Measurements from ENCODE around the gene AKT3. TPM values are rescaled to one million over a fixed set of nuclear protein-coding genes. Genes with fewer than 3 reads are reported as not detected.
"Not testable (repeated sequence)": the region's sequence is repeated elsewhere in the genome, so short reads cannot be mapped to it uniquely, and the experiment has no call there.

AKT3 gene
- total RNA-seq, 4 donors from 2014 or later, result 51.7 to 84.1 (median 71.1) TPM

GRCh38 chr1:243885806-243886205 lies 35.8 kb upstream of the AKT3 start:
- Histone ChIP-seq H3K36me3 (no peaks in the 10 kb centered on the region), H3K9me3 (no peaks in the 10 kb centered on the region), H3K27ac (no peak overlapping the region), H3K4me3 (replicated peaks in 1 of 3) (no peak overlapping the region), H3K4me1 (no peaks in the 10 kb centered on the region), H3K27me3 (no peaks in the 10 kb centered on the region)
- 53 to 57% methylated on average over 1 of the region's 1 CpG for WGBS, 2 donors
- intact Hi-C loops (cut with DNase I), result no loop called here
- no peak for TF ChIP-seq POLR2A (IDR thresholded peaks at IDR 0.05)
- TF ChIP-seq, protein P1, sequence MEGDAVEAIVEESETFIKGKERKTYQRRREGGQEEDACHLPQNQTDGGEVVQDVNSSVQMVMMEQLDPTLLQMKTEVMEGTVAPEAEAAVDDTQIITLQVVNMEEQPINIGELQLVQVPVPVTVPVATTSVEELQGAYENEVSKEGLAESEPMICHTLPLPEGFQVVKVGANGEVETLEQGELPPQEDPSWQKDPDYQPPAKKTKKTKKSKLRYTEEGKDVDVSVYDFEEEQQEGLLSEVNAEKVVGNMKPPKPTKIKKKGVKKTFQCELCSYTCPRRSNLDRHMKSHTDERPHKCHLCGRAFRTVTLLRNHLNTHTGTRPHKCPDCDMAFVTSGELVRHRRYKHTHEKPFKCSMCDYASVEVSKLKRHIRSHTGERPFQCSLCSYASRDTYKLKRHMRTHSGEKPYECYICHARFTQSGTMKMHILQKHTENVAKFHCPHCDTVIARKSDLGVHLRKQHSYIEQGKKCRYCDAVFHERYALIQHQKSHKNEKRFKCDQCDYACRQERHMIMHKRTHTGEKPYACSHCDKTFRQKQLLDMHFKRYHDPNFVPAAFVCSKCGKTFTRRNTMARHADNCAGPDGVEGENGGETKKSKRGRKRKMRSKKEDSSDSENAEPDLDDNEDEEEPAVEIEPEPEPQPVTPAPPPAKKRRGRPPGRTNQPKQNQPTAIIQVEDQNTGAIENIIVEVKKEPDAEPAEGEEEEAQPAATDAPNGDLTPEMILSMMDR (IDR thresholded peaks at IDR 0.05), result no peak
- no peak for DNase-seq

DNA sequence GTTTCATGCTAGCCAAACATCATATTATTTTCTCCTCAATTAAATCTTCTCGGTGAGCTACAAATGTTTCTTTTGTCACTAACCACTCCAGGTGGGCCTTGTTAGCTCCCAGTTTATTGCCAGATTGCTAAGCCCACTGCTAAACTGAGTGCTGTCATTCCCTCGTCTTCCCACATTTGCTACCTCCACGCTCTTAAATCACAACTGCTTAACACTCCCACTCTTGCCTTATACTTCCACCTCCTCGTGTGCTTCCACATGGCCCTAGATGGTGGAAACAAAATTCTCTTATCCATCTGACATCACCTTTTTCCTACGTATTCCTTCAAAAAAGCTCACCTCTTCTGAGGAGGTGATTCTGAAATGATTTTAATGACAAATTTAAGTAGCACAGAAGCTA lies 34.6 kb upstream of the AKT3 start:
- 78 to 82% methylated on average over 5 of the region's 5 CpGs for WGBS, 2 donors
- no peaks in the 10 kb centered on the region for H3K9me3 ChIP-seq
- H3K27ac ChIP-seq, result no peak overlapping the region
- DNase-seq, result no peak
- intact Hi-C loops (cut with DNase I), result no loop called here
- no peaks in the 10 kb centered on the region for H3K4me1 ChIP-seq
- TF ChIP-seq, protein P1 (IDR thresholded peaks at IDR 0.05), result no peak
- TF ChIP-seq POLR2A (IDR thresholded peaks at IDR 0.05), result no peak
- no peak overlapping the region for H3K4me3 ChIP-seq (replicated peaks in 1 of 3)
- H3K36me3 ChIP-seq, result no peaks in the 10 kb centered on the region
- H3K27me3 ChIP-seq, result no peaks in the 10 kb centered on the region

GRCh38 chr1:243883551-243883950 lies 33.5 kb upstream of the AKT3 start:
- Histone ChIP-seq H3K9me3 (no peaks in the 10 kb centered on the region), H3K36me3 (no peaks in the 10 kb centered on the region), H3K27ac (no peak overlapping the region), H3K27me3 (no peaks in the 10 kb centered on the region), H3K4me1 (no peaks in the 10 kb centered on the region), H3K4me3 (replicated peaks in 1 of 3) (no peak overlapping the region)
- DNase-seq, result no peak
- intact Hi-C loops (cut with DNase I), result no loop called here
- 92 to 95% methylated on average over 2 of the region's 2 CpGs for WGBS, 2 donors
- no peak for TF ChIP-seq POLR2A (IDR thresholded peaks at IDR 0.05)
- TF ChIP-seq, protein P1 (IDR thresholded peaks at IDR 0.05), result no peak

DNA sequence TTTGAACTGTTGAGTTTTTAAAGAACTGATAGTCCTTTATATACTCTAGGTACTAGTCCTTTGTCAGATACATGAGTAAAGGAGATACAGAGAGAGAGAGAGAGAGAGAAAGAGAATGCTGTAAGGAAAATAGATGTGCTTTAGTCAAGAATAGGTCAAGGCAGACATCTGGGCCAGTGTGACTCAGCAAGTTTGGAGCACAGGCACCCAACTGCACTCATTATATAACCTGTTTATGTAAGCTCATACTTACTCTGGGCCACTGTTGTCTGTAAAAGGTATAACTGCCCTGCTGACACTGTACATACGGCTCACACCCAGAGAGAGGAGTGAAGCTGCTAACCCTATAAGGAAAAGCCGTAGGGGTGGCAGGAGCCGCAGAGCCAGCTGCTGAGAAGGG lies 32.2 kb upstream of the AKT3 start:
- Histone ChIP-seq H3K4me3 (replicated peaks in 1 of 3) (no peak overlapping the region), H3K27ac (no peak overlapping the region), H3K9me3 (no peaks in the 10 kb centered on the region), H3K36me3 (no peaks in the 10 kb centered on the region), H3K4me1 (no peaks in the 10 kb centered on the region), H3K27me3 (no peaks in the 10 kb centered on the region)
- DNase-seq, result no peak
- intact Hi-C loops (cut with DNase I), result no loop called here
- 83 to 96% methylated on average over 3 of the region's 3 CpGs for WGBS, 2 donors
- TF ChIP-seq POLR2A (IDR thresholded peaks at IDR 0.05), result no peak
- TF ChIP-seq, protein P1 (IDR thresholded peaks at IDR 0.05), result no peak

- WGBS, 2 donors, result 95 to 97% methylated on average over 3 of the region's 3 CpGs
- H3K27ac ChIP-seq; H3K9me3 ChIP-seq; H3K27me3 ChIP-seq; H3K4me3 ChIP-seq (replicated peaks in 1 of 3); intact Hi-C loops (cut with DNase I); DNase-seq; H3K36me3 ChIP-seq; H3K4me1 ChIP-seq: not testable (repeated sequence)
These were observed 27.0 kb upstream of the AKT3 start for GRCh38 chr1:243877058-243877457.

Data from thyroid gland (tissue), 4 donors.